ENCODE measurements around the gene FAM174C. TPM values are rescaled to one million over a fixed set of nuclear protein-coding genes. Genes with fewer than 3 reads are reported as not detected.
"Not testable (repeated sequence)": the region's sequence is repeated elsewhere in the genome, so short reads cannot be mapped to it uniquely, and the experiment has no call there.

The FAM174C gene
- total and polyA plus RNA-seq, 4 donors = 21.9 to 68.8 (median 33.5) TPM

- Histone ChIP-seq H3K36me3 (ENCODE audit: control insufficient read depth in 1 of 2, insufficient read depth in 2 of 2, low read length in 1 of 2) (no peaks in the 10 kb centered on the region), H3K27me3 (ENCODE audit: control insufficient read depth in 1 of 2, insufficient read depth in 2 of 2, low read length in 1 of 2) (peaks cover 0 to 4% of the 10 kb centered on the region in 2 donors), H3K4me1 (ENCODE audit: control insufficient read depth in 1 of 2, insufficient read depth in 2 of 2, low read length in 2 of 2) (no peaks in the 10 kb centered on the region), H3K4me3 (ENCODE audit: low read length in 2 of 2) (no peak overlapping the region), H3K9me3 (ENCODE audit: control insufficient read depth, low read length) (no peaks in the 10 kb centered on the region), H3K27ac (ENCODE audit: low read depth in 1 of 2, low read length in 2 of 2) (no peak overlapping the region)
- intact Hi-C loops (cut with DNase I) = no loop called here
- DNase-seq (no peak), ATAC-seq (ENCODE audit: low FRiP score) (peak; percentile 59)
- whole genome bisulfite sequencing, 2 donors = 10 to 11% methylated on average over 49 to 58 of the region's 58 CpGs
Observed at GRCh38 chr19:1315470-1316166, 40.3 kb downstream of the FAM174C start.

GRCh38 chr19:1316466-1316865 lies 41.1 kb downstream of the FAM174C start:
- H3K4me3 ChIP-seq (ENCODE audit: low read length in 2 of 2) = no peak overlapping the region
- no peak overlapping the region for H3K27ac ChIP-seq (ENCODE audit: low read depth in 1 of 2, low read length in 2 of 2)
- H3K4me1 ChIP-seq (ENCODE audit: control insufficient read depth in 1 of 2, insufficient read depth in 2 of 2, low read length in 2 of 2) = no peaks in the 10 kb centered on the region
- H3K36me3 ChIP-seq (ENCODE audit: control insufficient read depth in 1 of 2, insufficient read depth in 2 of 2, low read length in 1 of 2) = no peaks in the 10 kb centered on the region
- ATAC-seq (ENCODE audit: low FRiP score) (no peak), DNase-seq (no peak)
- no peaks in the 10 kb centered on the region for H3K9me3 ChIP-seq (ENCODE audit: control insufficient read depth, low read length)
- no peaks in the 10 kb centered on the region for H3K27me3 ChIP-seq (ENCODE audit: control insufficient read depth in 1 of 2, insufficient read depth in 2 of 2, low read length in 1 of 2)
- intact Hi-C loops (cut with DNase I) = no loop called here
- 67 to 74% methylated on average over 13 of the region's 13 CpGs for WGBS, 2 donors

- H3K27me3 ChIP-seq (ENCODE audit: control insufficient read depth in 1 of 2, insufficient read depth in 2 of 2, low read length in 1 of 2) = no peaks in the 10 kb centered on the region
- ATAC-seq (ENCODE audit: low FRiP score) (no peak), DNase-seq (no peak)
- no peak overlapping the region for H3K27ac ChIP-seq (ENCODE audit: low read depth in 1 of 2, low read length in 2 of 2)
- WGBS, 2 donors = 74% methylated on average over 17 of the region's 17 CpGs
- no peaks in the 10 kb centered on the region for H3K36me3 ChIP-seq (ENCODE audit: control insufficient read depth in 1 of 2, insufficient read depth in 2 of 2, low read length in 1 of 2)
- H3K9me3 ChIP-seq (ENCODE audit: control insufficient read depth, low read length) = no peaks in the 10 kb centered on the region
- intact Hi-C loops (cut with DNase I) = no loop called here
- no peaks in the 10 kb centered on the region for H3K4me1 ChIP-seq (ENCODE audit: control insufficient read depth in 1 of 2, insufficient read depth in 2 of 2, low read length in 2 of 2)
- no peak overlapping the region for H3K4me3 ChIP-seq (ENCODE audit: low read length in 2 of 2)
Observed at GRCh38 chr19:1317274-1318003, 42.1 kb downstream of the FAM174C start.

- H3K4me3 ChIP-seq (ENCODE audit: low read length in 2 of 2) = no peak overlapping the region
- DNase-seq (no peak), ATAC-seq (ENCODE audit: low FRiP score) (no peak)
- 47 to 48% methylated on average over 42 to 46 of the region's 46 CpGs for WGBS, 2 donors
- no peaks in the 10 kb centered on the region for H3K27me3 ChIP-seq (ENCODE audit: control insufficient read depth in 1 of 2, insufficient read depth in 2 of 2, low read length in 1 of 2)
- H3K36me3 ChIP-seq (ENCODE audit: control insufficient read depth in 1 of 2, insufficient read depth in 2 of 2, low read length in 1 of 2) = no peaks in the 10 kb centered on the region
- no peak overlapping the region for H3K27ac ChIP-seq (ENCODE audit: low read depth in 1 of 2, low read length in 2 of 2)
- no peaks in the 10 kb centered on the region for H3K4me1 ChIP-seq (ENCODE audit: control insufficient read depth in 1 of 2, insufficient read depth in 2 of 2, low read length in 2 of 2)
- H3K9me3 ChIP-seq (ENCODE audit: control insufficient read depth, low read length) = no peaks in the 10 kb centered on the region
- intact Hi-C loops (cut with DNase I) = no loop called here
Observed at GRCh38 chr19:1318678-1319471, 43.5 kb downstream of the FAM174C start.

GRCh38 chr19:1320282-1320650 lies 44.9 kb downstream of the FAM174C start:
- ATAC-seq (ENCODE audit: low FRiP score); H3K4me1 ChIP-seq (ENCODE audit: control insufficient read depth in 1 of 2, insufficient read depth in 2 of 2, low read length in 2 of 2); H3K36me3 ChIP-seq (ENCODE audit: control insufficient read depth in 1 of 2, insufficient read depth in 2 of 2, low read length in 1 of 2); H3K4me3 ChIP-seq (ENCODE audit: low read length in 2 of 2); DNase-seq; H3K9me3 ChIP-seq (ENCODE audit: control insufficient read depth, low read length); H3K27ac ChIP-seq (ENCODE audit: low read depth in 1 of 2, low read length in 2 of 2); H3K27me3 ChIP-seq (ENCODE audit: control insufficient read depth in 1 of 2, insufficient read depth in 2 of 2, low read length in 1 of 2); intact Hi-C loops (cut with DNase I): not testable (repeated sequence)
- 94 to 98% methylated on average over 3 of the region's 3 CpGs for WGBS, 2 donors

GRCh38 chr19:1321539-1321938 lies 46.2 kb downstream of the FAM174C start:
- no peak overlapping the region for H3K27ac ChIP-seq (ENCODE audit: low read depth in 1 of 2, low read length in 2 of 2)
- no peaks in the 10 kb centered on the region for H3K27me3 ChIP-seq (ENCODE audit: control insufficient read depth in 1 of 2, insufficient read depth in 2 of 2, low read length in 1 of 2)
- no peaks in the 10 kb centered on the region for H3K36me3 ChIP-seq (ENCODE audit: control insufficient read depth in 1 of 2, insufficient read depth in 2 of 2, low read length in 1 of 2)
- DNase-seq (no peak), ATAC-seq (ENCODE audit: low FRiP score) (no peak)
- WGBS, 2 donors = 82 to 84% methylated on average over 9 of the region's 9 CpGs
- intact Hi-C loops (cut with DNase I) = no loop called here
- no peaks in the 10 kb centered on the region for H3K4me1 ChIP-seq (ENCODE audit: control insufficient read depth in 1 of 2, insufficient read depth in 2 of 2, low read length in 2 of 2)
- H3K4me3 ChIP-seq (ENCODE audit: low read length in 2 of 2) = no peak overlapping the region
- H3K9me3 ChIP-seq (ENCODE audit: control insufficient read depth, low read length) = no peaks in the 10 kb centered on the region

GRCh38 chr19:1322198-1322981 lies 47.1 kb downstream of the FAM174C start:
- no peak for ATAC-seq (ENCODE audit: low FRiP score)
- no peak overlapping the region for H3K4me3 ChIP-seq (ENCODE audit: low read length in 2 of 2)
- WGBS, 2 donors = 84 to 89% methylated on average over 16 of the region's 16 CpGs
- no peaks in the 10 kb centered on the region for H3K4me1 ChIP-seq (ENCODE audit: control insufficient read depth in 1 of 2, insufficient read depth in 2 of 2, low read length in 2 of 2)
- H3K36me3 ChIP-seq (ENCODE audit: control insufficient read depth in 1 of 2, insufficient read depth in 2 of 2, low read length in 1 of 2) = no peaks in the 10 kb centered on the region
- DNase-seq = no peak
- H3K9me3 ChIP-seq (ENCODE audit: control insufficient read depth, low read length) = no peaks in the 10 kb centered on the region
- no peak overlapping the region for H3K27ac ChIP-seq (ENCODE audit: low read depth in 1 of 2, low read length in 2 of 2)
- intact Hi-C loops (cut with DNase I) = no loop called here
- H3K27me3 ChIP-seq (ENCODE audit: control insufficient read depth in 1 of 2, insufficient read depth in 2 of 2, low read length in 1 of 2) = no peaks in the 10 kb centered on the region

GRCh38 chr19:1324249-1324805 lies 49.0 kb downstream of the FAM174C start:
- no peak overlapping the region for H3K4me3 ChIP-seq (ENCODE audit: low read length in 2 of 2)
- H3K27me3 ChIP-seq (ENCODE audit: control insufficient read depth in 1 of 2, insufficient read depth in 2 of 2, low read length in 1 of 2) = no peaks in the 10 kb centered on the region
- DNase-seq (no peak), ATAC-seq (ENCODE audit: low FRiP score) (no peak)
- no peaks in the 10 kb centered on the region for H3K36me3 ChIP-seq (ENCODE audit: control insufficient read depth in 1 of 2, insufficient read depth in 2 of 2, low read length in 1 of 2)
- H3K4me1 ChIP-seq (ENCODE audit: control insufficient read depth in 1 of 2, insufficient read depth in 2 of 2, low read length in 2 of 2) = no peaks in the 10 kb centered on the region
- 88% methylated on average over 12 of the region's 12 CpGs for WGBS, 2 donors
- no peaks in the 10 kb centered on the region for H3K9me3 ChIP-seq (ENCODE audit: control insufficient read depth, low read length)
- intact Hi-C loops (cut with DNase I) = no loop called here
- H3K27ac ChIP-seq (ENCODE audit: low read depth in 1 of 2, low read length in 2 of 2) = no peak overlapping the region
